ENCODE measurements around the gene MYZAP. TPM values are rescaled to one million over a fixed set of nuclear protein-coding genes. Genes with fewer than 3 reads are reported as not detected.

MYZAP gene
- total RNA-seq, 1 experiment from 2014 or later: 5.1 TPM

GRCh38 chr15:57553526-57553925 is 38.2 kb upstream of the MYZAP start:
- no peak overlapping the region for H3K4me3 Mint-ChIP-seq (ENCODE audit: low read depth, unreplicated experiment)
- no TSS peak for BruUV-seq (replicated peaks)
- H3K36me3 Mint-ChIP-seq (ENCODE audit: insufficient read depth, unreplicated experiment): no peaks in the 10 kb centered on the region
- intact Hi-C loops (cut with micrococcal nuclease; ENCODE audit: unreplicated experiment): no loop called here
- TF ChIP-seq, protein P1, sequence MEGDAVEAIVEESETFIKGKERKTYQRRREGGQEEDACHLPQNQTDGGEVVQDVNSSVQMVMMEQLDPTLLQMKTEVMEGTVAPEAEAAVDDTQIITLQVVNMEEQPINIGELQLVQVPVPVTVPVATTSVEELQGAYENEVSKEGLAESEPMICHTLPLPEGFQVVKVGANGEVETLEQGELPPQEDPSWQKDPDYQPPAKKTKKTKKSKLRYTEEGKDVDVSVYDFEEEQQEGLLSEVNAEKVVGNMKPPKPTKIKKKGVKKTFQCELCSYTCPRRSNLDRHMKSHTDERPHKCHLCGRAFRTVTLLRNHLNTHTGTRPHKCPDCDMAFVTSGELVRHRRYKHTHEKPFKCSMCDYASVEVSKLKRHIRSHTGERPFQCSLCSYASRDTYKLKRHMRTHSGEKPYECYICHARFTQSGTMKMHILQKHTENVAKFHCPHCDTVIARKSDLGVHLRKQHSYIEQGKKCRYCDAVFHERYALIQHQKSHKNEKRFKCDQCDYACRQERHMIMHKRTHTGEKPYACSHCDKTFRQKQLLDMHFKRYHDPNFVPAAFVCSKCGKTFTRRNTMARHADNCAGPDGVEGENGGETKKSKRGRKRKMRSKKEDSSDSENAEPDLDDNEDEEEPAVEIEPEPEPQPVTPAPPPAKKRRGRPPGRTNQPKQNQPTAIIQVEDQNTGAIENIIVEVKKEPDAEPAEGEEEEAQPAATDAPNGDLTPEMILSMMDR (IDR thresholded peaks at IDR 0.05; ENCODE audit: unreplicated experiment): no peak
- DNase-seq: no peak
- H3K27me3 Mint-ChIP-seq (ENCODE audit: unreplicated experiment): no peaks in the 10 kb centered on the region
- CTCF ChIA-PET: interaction anchor here (1.0 kb wide), 1 partner anchor 27 kb away, joined by 3 read pairs; no protein-coding TSS in a partner anchor
- H3K4me1 Mint-ChIP-seq (ENCODE audit: low read depth, unreplicated experiment): peaks cover 56% of the 10 kb centered on the region
- H3K27ac Mint-ChIP-seq (ENCODE audit: unreplicated experiment): no peak overlapping the region
- no peaks in the 10 kb centered on the region for H3K9me3 Mint-ChIP-seq (ENCODE audit: low read depth, unreplicated experiment)

GRCh38 chr15:57554063-57554811 is 37.5 kb upstream of the MYZAP start:
- BruUV-seq (replicated peaks): no TSS peak
- no peak for DNase-seq
- Mint-ChIP-seq H3K4me3 (ENCODE audit: low read depth, unreplicated experiment) (no peak overlapping the region), H3K9me3 (ENCODE audit: low read depth, unreplicated experiment) (no peaks in the 10 kb centered on the region), H3K27ac (ENCODE audit: unreplicated experiment) (no peak overlapping the region), H3K36me3 (ENCODE audit: insufficient read depth, unreplicated experiment) (no peaks in the 10 kb centered on the region), H3K4me1 (ENCODE audit: low read depth, unreplicated experiment) (peaks cover 49% of the 10 kb centered on the region), H3K27me3 (ENCODE audit: unreplicated experiment) (no peaks in the 10 kb centered on the region)
- intact Hi-C loops (cut with micrococcal nuclease; ENCODE audit: unreplicated experiment): no loop called here
- CTCF ChIA-PET: interaction anchor here (1.0 kb wide), 1 partner anchor 26 kb away, joined by 3 read pairs; no protein-coding TSS in a partner anchor
- TF ChIP-seq, protein P1 (IDR thresholded peaks at IDR 0.05; ENCODE audit: unreplicated experiment): no peak

- Mint-ChIP-seq H3K4me1 (ENCODE audit: low read depth, unreplicated experiment) (peaks cover 47% of the 10 kb centered on the region), H3K27me3 (ENCODE audit: unreplicated experiment) (no peaks in the 10 kb centered on the region), H3K27ac (ENCODE audit: unreplicated experiment) (no peak overlapping the region), H3K9me3 (ENCODE audit: low read depth, unreplicated experiment) (no peaks in the 10 kb centered on the region), H3K36me3 (ENCODE audit: insufficient read depth, unreplicated experiment) (no peaks in the 10 kb centered on the region), H3K4me3 (ENCODE audit: low read depth, unreplicated experiment) (no peak overlapping the region)
- intact Hi-C loops (cut with micrococcal nuclease; ENCODE audit: unreplicated experiment): no loop called here
- TF ChIP-seq, protein P1 (IDR thresholded peaks at IDR 0.05; ENCODE audit: unreplicated experiment): no peak
- no peak for DNase-seq
- CTCF ChIA-PET: interaction anchor here (1.0 kb wide), 1 partner anchor 25 kb away, joined by 3 read pairs; no protein-coding TSS in a partner anchor
- no TSS peak for BruUV-seq (replicated peaks)
Measured at GRCh38 chr15:57554812-57555179, 36.9 kb upstream of the MYZAP start.

GRCh38 chr15:57555270-57555669 is 36.4 kb upstream of the MYZAP start:
- intact Hi-C loops (cut with micrococcal nuclease; ENCODE audit: unreplicated experiment): no loop called here

More at GRCh38 chr15:57555270-57555669, 36.4 kb upstream of the MYZAP start:
- Mint-ChIP-seq H3K4me3 (ENCODE audit: low read depth, unreplicated experiment) (no peak overlapping the region), H3K4me1 (ENCODE audit: low read depth, unreplicated experiment) (peaks cover 50% of the 10 kb centered on the region), H3K27ac (ENCODE audit: unreplicated experiment) (no peak overlapping the region), H3K36me3 (ENCODE audit: insufficient read depth, unreplicated experiment) (no peaks in the 10 kb centered on the region), H3K9me3 (ENCODE audit: low read depth, unreplicated experiment) (no peaks in the 10 kb centered on the region), H3K27me3 (ENCODE audit: unreplicated experiment) (no peaks in the 10 kb centered on the region)
- DNase-seq: no peak
- CTCF ChIA-PET: no interaction called here
- no TSS peak for BruUV-seq (replicated peaks)
- TF ChIP-seq, protein P1 (IDR thresholded peaks at IDR 0.05; ENCODE audit: unreplicated experiment): no peak
